Stimulated activated CD8-positive, alpha-beta memory T cell treated with anti-CD3 and anti-CD28 coated beads, Interleukin-2, amount 100 ng/mL, for 1 hour (primary cell): ENCODE measurements around the gene CNGA1.

Experiments
- DNase-seq, 2 donors: peaks; one replicate each; pipeline ENCODE4 v3.0.0-alpha.2; 2020; ENCODE audit warnings: low read depth in 2 of 2

The CNGA1 gene

GRCh38 chr4:47899639-47900038 lies 116.8 kb downstream of the CNGA1 start:
- DNase-seq, result no peak

GRCh38 chr4:47891928-47892327 lies 124.6 kb downstream of the CNGA1 start:
- no peak for DNase-seq
